HT1080 (cell line): ENCODE results near the gene ZBTB39. TPM values are rescaled to one million over a fixed set of nuclear protein-coding genes. Genes with fewer than 3 reads are reported as not detected.
"Not testable (repeated sequence)": the region's sequence is repeated elsewhere in the genome, so short reads cannot be mapped to it uniquely, and the experiment has no call there.

ENCODE experiments used
- DNase-seq: peaks from one replicate; pipeline ENCODE4 v3.0.0-alpha.2; 2015; ENCODE audit warnings: low read depth
- total RNA-seq: library from RNA; depleted of rRNA; stranded (reverse); fragments of >200 nt; shearing (Covaris generic); gene quantifications from 2 replicates; pipeline ENCODE4 v1.2.3, GENCODE V29; 2014

ZBTB39 gene
- total RNA-seq, 1 experiment from 2014 or later, result 6.9 TPM

- DNase-seq, result no peak
Measured at GRCh38 chr12:56980941-56981530, 25.3 kb downstream of the ZBTB39 start.

- DNase-seq, result no peak
Measured at GRCh38 chr12:56980268-56980667, 26.1 kb downstream of the ZBTB39 start.

- no peak for DNase-seq
Measured at GRCh38 chr12:56979628-56980027, 26.7 kb downstream of the ZBTB39 start.

GRCh38 chr12:56978397-56979138, 27.8 kb downstream of the ZBTB39 start:
- DNase-seq, result no peak

- DNase-seq, result not testable (repeated sequence)
Measured at GRCh38 chr12:56977361-56977760, 29.0 kb downstream of the ZBTB39 start.

DNA sequence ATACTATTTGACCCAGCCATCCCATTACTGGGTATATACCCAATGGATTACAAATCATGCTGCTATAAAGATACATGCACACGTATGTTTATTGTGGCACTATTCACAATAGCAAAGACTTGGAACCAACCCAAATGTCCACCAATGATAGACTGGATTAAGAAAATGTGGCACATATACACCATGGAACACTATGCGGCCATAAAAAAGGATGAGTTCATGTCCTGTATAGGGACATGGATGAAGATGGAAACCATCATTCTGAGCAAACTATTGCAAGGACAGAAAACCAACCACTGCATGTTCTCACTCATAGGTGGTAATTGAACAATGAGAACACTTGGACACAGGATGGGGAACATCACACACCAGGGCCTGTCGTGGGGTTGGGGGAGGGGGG, 32.1 kb downstream of the ZBTB39 start:
- not testable (repeated sequence) for DNase-seq

- not testable (repeated sequence) for DNase-seq
Measured at GRCh38 chr12:56968910-56969309, 37.4 kb downstream of the ZBTB39 start.

DNA sequence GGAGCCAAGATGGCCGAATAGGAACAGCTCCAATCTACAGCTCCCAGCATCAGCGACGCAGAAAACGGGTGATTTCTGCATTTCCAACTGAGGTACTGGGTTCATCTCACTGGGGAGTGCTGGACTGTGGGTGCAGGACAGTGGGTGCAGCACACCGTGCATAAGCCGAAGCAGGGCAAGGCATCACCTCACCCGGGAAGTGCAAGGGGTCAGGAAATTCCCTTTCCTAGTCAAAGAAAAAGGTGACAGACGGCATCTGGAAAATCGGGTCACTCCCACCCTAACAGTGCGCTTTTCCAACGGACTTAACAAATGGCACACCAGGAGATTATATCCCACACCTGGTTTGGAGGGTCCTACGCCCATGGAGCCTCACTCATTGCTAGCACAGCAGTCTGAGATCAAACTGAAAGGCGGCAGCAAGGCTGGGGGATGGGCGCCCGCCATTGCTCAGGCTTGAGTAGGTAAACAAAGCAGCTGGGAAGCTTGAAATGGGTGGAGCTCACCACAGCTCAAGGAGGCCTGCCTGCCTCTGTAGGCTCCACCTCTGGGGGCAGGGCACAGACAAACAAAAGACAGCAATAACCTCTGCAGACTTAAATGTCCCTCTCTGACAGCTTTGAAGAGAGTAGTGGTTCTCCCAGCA, 40.2 kb downstream of the ZBTB39 start:
- not testable (repeated sequence) for DNase-seq

- DNase-seq, result not testable (repeated sequence)
Measured at GRCh38 chr12:56965124-56965523, 41.2 kb downstream of the ZBTB39 start.

DNA sequence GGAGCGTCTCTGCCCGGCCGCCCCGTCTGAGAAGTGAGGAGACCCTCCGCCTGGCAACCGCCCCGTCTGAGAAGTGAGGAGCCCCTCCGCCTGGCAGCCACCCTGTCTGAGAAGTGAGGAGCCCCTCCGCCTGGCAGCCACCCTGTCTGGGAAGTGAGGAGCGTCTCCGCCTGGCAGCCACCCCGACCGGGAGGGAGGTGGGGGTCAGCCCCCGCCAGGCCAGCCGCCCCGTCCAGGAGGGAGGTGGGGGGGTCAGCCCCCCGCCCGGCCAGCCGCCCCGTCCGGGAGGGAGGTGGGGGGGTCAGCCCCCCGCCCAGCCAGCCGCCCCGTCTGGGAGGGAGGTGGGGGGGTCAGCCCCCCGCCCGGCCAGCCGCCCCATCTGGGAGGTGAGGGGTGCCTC, 42.8 kb downstream of the ZBTB39 start:
- not testable (repeated sequence) for DNase-seq

DNA sequence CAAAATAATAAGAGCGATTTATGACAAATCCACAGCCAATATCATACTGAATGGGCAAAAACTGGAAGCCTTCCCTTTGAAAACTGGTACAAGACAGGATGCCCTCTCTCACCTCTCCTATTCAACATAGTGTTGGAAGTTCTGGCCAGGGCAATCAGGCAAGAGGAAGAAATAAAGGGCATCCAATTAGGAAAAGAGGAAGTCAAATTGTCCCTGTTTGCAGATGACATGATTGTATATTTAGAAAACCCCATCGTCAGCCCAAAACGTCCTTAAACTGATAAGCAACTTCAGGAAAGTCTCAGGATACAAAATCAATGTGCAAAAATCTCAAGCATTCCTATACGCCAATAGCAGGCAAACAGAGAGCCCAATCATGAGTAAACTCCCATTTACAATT, 44.1 kb downstream of the ZBTB39 start:
- not testable (repeated sequence) for DNase-seq

DNA sequence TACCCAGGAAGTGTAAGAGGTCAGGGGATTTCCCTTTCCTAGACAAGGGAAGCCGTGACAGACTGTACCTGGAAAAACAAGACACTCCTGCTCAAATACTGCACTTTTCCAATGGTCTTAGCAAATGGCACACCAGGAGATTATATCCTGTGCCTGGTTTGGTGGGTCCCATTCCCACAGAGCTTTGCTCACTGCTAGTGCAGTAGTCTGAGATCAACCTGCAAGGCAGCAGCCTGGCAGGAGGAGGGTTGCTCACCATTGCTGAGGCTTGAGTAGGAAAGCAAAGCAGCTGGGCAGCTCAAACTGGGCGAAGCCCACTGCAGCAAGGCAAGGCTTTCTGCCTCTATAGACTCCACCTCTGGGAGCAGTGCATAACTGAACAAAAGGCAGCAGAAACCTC, 47.9 kb downstream of the ZBTB39 start:
- no peak for DNase-seq

DNA sequence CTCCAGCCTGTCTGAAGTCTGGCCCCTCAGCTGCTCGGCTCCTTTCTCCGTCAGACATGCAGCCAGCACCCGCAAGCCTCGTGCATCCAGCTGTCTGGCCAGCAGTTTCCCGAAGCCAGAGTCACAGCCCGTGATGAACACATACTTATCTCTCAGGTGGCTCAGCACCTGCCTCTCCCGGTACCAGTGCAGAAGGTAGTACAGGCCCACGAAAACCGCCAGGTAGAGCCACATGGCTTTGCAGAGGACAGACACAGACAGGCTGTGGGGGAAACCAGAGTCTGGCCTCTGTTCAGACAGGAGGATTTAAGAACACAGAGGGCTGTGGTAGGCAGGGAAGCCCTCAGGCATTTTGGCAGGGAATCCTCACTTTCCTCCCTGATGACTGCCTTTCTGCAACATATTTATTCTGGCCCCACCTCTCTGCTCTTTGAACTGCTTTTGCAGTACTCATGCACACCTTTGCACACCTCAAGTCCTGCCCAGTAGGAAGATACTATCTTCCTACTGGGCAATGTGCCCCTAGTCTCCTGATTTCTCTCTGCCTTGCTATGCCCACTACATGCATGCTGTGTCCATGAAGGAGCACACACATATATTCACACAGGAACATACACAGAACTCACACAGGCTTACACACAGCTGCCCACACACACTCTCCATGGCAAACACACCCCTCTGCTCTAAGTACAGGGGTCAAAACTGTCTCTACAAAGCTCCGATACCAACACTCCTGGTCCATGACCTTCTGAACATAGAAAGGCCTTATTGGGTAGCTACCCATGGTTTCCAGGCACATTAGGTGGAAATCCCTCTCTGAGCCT, 48.9 kb downstream of the ZBTB39 start, which contains the start of gene RDH16:
TSS of gene RDH16 (minus strand) at position 380 of the 824 bp plus-strand sequence. CDS start at position 234, 146 bp downstream.
- DNase-seq, result no peak

GRCh38 chr12:56955631-56956256, 50.6 kb downstream of the ZBTB39 start:
- no peak for DNase-seq

DNA sequence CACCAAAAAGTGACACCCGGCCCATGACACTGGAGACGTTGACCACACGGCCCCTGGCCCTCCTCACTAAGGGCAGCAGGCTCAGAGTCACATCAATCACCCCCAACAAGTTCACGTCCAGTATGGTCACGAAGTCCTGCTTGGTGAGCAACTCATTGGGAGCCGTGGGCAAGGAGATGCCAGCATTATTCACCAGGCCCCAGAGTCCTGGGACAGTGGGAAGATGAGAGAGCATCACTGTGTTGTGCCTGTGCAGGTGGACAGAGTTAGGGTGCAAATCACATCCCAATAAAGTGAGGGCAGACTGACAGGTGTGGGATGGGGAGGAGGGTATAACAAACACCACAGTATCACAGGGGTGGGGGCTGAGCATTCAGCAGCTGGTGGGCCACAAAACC, 51.4 kb downstream of the ZBTB39 start:
- no peak for DNase-seq

GRCh38 chr12:56954057-56954957, 52.0 kb downstream of the ZBTB39 start:
- no peak for DNase-seq

GRCh38 chr12:56953314-56953713, 53.0 kb downstream of the ZBTB39 start:
- no peak for DNase-seq

DNA sequence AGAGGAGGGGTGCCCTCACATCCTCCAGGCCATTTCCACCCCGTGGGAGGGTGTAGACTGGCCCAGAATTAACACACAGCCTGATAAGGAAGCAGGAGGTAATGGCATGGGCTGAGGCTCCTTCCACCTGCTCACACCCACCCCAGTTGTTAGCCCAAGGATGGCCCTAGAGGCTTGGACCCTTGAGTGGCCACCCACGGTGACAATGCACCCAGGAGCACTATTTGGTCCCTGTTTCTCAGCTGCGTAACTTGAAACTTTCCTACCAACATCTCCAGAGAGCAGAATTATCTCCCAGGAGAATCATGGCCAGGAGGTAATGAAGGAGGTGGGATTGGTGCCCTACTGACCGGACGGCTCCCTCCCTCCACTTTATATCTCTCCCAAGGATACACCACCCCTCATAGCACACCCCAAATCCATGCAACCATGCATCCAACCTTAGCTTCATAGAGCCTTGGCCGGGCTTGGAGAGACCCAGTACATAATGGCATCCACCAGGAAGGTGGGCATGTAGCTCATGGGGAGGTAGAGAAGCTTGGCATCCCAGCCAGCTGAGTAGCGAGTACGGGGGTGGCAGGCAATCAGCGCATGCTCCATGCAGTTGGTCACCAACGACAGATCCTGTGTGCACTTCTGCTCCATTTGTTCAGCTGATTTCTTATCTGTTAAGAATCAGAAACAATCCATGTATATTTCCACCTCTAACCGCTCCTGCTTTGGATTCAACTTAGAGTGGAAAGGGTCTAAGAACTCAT, 54.6 kb downstream of the ZBTB39 start:
- DNase-seq, result no peak

DNA sequence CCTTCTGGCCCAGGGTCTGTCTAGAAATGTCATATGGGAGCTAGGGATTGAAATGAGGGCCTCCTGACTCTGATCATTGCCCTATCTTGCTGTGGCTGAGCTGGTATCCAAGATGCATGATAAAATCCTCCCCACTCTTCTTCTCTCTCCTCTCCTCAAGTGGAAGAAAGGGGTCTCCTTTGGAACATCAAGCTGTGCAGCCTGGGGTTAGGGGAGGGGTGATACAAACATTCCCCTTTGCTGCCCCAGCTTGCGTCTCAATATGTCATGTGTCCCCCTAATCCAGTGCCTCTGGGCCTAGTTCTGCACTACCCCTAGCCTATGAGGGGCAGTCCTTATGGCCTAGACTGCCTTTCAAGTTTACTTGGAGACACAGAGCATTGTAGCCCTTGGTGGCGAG, 57.5 kb downstream of the ZBTB39 start:
- no peak for DNase-seq
